ENCODE results near the gene SALL2.

DNA sequence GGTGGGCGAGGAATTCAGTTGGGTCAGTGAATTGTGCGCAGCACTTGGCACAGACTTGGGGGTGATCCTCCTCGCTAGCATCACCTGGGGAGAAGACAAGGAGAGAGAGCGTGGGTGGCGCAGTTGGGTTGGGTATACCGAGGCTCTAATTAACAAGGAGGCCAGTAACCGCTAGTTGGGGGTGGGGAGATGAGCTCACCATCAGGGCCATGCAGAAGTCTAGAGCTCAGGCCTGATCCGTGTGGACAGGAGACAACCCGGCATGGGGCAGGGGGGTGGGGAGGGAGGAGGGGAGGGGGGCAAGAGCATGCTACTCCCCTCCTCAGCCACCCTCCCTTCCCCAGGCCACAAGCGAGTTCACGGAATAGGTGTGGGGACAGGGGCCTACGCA is 580 bp downstream of the SALL2 start:
- TF ChIP-seq MAX (IDR thresholded peaks at IDR 0.05) (no peak), CEBPB (IDR thresholded peaks at IDR 0.05) (no peak), FOXM1 (IDR thresholded peaks at IDR 0.05; ENCODE audit: borderline replicate concordance, low read depth) (no peak), TCF12 (IDR thresholded peaks at IDR 0.05; ENCODE audit: low read depth) (no peak), EP300 (IDR thresholded peaks at IDR 0.05; ENCODE audit: borderline replicate concordance) (no peak), REST (IDR thresholded peaks at IDR 0.05; ENCODE audit: low read depth) (no peak)

All from Ishikawa (cell line).